ENCODE measurements around the gene AMPD3. TPM values are rescaled to one million over a fixed set of nuclear protein-coding genes. Genes with fewer than 3 reads are reported as not detected.

Gene AMPD3
- total RNA-seq, 1 experiment from 2014 or later, result 0.19 TPM

DNA sequence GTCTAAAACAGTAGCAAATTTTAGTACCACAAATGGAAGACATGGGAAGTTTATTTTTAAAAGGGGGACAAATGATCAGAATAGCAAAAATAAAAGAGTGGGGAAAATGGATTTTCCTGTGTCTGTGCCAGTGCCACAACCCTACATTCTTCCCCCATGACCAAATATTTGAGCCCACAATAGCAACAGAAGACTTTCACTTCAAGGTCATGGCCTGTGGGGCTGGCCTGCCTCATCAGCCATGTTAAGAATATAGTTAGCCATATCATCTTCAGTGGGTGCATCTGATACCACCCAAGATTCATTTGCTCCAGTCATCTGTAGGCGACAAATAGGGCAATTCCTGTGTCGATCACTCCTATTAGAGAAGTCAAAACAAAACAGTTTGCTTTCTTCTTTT lies 59.6 kb downstream of the AMPD3 start:
- H3K4me3 ChIP-seq (ENCODE audit: low read depth, low read length, poor library complexity, severe bottlenecking), result no peak overlapping the region
- no TSS peak for BruUV-seq (replicated peaks)
- no peak for DNase-seq (ENCODE audit: low spot score)
- H3K9me3 ChIP-seq (ENCODE audit: low read depth, low read length, poor library complexity, severe bottlenecking), result no peaks in the 10 kb centered on the region
- no peak overlapping the region for H3K27ac ChIP-seq (ENCODE audit: low read depth, low read length, poor library complexity, severe bottlenecking)
- intact Hi-C loops (cut with micrococcal nuclease; ENCODE audit: unreplicated experiment), result loop anchor here (1.0 kb wide), 1 partner anchor 221 kb away; no protein-coding TSS in a partner anchor
- no peak for TF ChIP-seq EZH2 (IDR thresholded peaks at IDR 0.05; ENCODE audit: borderline replicate concordance, low read depth, low read length, poor library complexity, severe bottlenecking)
- TF ChIP-seq, protein P1, sequence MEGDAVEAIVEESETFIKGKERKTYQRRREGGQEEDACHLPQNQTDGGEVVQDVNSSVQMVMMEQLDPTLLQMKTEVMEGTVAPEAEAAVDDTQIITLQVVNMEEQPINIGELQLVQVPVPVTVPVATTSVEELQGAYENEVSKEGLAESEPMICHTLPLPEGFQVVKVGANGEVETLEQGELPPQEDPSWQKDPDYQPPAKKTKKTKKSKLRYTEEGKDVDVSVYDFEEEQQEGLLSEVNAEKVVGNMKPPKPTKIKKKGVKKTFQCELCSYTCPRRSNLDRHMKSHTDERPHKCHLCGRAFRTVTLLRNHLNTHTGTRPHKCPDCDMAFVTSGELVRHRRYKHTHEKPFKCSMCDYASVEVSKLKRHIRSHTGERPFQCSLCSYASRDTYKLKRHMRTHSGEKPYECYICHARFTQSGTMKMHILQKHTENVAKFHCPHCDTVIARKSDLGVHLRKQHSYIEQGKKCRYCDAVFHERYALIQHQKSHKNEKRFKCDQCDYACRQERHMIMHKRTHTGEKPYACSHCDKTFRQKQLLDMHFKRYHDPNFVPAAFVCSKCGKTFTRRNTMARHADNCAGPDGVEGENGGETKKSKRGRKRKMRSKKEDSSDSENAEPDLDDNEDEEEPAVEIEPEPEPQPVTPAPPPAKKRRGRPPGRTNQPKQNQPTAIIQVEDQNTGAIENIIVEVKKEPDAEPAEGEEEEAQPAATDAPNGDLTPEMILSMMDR (conservative IDR thresholded peaks at IDR 0.05; ENCODE audit: low read depth, low read length), result no peak
- ChIA-PET POLR2A (ENCODE audit: low non-redundant PET) (no interaction called here), CTCF (interaction anchor here (0.9 kb wide), 1 partner anchor 140 kb away, joined by 3 read pairs; no protein-coding TSS in a partner anchor)
- H3K4me1 ChIP-seq (ENCODE audit: insufficient read depth, low read length, poor library complexity, severe bottlenecking), result peaks cover 34% of the 10 kb centered on the region
- H3K36me3 ChIP-seq (ENCODE audit: insufficient read depth, low read length, poor library complexity, severe bottlenecking), result peaks cover 40% of the 10 kb centered on the region
- H3K27me3 ChIP-seq (replicated peaks; ENCODE audit: insufficient read depth, low read depth, low read length, poor library complexity), result no peaks in the 10 kb centered on the region

DNA sequence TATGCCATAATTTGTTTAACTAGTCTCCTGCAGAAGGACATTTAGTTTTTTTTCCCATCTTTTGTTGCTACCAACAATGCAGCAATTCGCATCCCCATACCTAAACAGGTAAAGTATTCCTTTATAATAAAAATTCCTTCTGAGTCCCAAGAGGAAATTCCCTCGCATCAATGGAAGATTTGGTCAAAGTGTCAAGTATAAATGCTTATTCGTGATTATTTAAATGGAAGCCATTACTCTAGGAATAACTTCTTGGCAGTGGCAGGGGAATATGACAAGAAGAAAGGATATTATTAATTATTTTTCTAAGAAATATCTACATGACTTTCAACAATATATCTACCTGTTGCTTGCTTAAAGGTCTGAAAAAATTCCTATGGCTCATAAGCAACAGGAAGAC lies 60.4 kb downstream of the AMPD3 start:
- TF ChIP-seq EZH2 (IDR thresholded peaks at IDR 0.05; ENCODE audit: borderline replicate concordance, low read depth, low read length, poor library complexity, severe bottlenecking), result no peak
- TF ChIP-seq, protein P1 (conservative IDR thresholded peaks at IDR 0.05; ENCODE audit: low read depth, low read length), result no peak
- no peaks in the 10 kb centered on the region for H3K9me3 ChIP-seq (ENCODE audit: low read depth, low read length, poor library complexity, severe bottlenecking)
- CTCF ChIA-PET, result interaction anchor here (0.9 kb wide), 1 partner anchor 139 kb away, joined by 3 read pairs; no protein-coding TSS in a partner anchor
- no peak overlapping the region for H3K27ac ChIP-seq (ENCODE audit: low read depth, low read length, poor library complexity, severe bottlenecking)
- no peak overlapping the region for H3K4me3 ChIP-seq (ENCODE audit: low read depth, low read length, poor library complexity, severe bottlenecking)
- POLR2A ChIA-PET (ENCODE audit: low non-redundant PET), result no interaction called here
- intact Hi-C loops (cut with micrococcal nuclease; ENCODE audit: unreplicated experiment), result no loop called here
- peaks cover 47% of the 10 kb centered on the region for H3K36me3 ChIP-seq (ENCODE audit: insufficient read depth, low read length, poor library complexity, severe bottlenecking)
- DNase-seq (ENCODE audit: low spot score), result no peak
- no TSS peak for BruUV-seq (replicated peaks)
- H3K4me1 ChIP-seq (ENCODE audit: insufficient read depth, low read length, poor library complexity, severe bottlenecking), result peaks cover 34% of the 10 kb centered on the region
- no peaks in the 10 kb centered on the region for H3K27me3 ChIP-seq (replicated peaks; ENCODE audit: insufficient read depth, low read depth, low read length, poor library complexity)

DNA sequence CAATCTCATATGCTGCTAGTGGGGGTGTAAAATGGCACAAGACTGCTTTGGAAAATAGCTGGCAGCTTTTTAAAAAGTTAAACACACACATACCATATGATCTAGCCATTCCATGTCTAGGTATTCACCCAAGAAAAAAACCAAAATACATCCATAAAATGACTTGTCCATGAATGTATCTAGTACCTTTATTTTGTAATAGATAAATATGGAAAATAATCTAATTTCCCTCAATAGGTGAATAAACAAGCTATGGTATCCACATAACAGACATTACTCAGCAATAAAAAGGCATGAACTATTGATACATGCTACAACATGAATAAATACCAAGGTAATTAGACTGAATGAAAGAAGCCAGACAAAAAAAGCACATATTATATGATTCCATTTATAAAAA lies 63.1 kb downstream of the AMPD3 start:
- peaks cover 72% of the 10 kb centered on the region for H3K36me3 ChIP-seq (ENCODE audit: insufficient read depth, low read length, poor library complexity, severe bottlenecking)

More for the DNA sequence above, 63.1 kb downstream of the AMPD3 start:
- BruUV-seq (replicated peaks), result no TSS peak
- ChIA-PET CTCF (no interaction called here), POLR2A (ENCODE audit: low non-redundant PET) (no interaction called here)
- no peak for DNase-seq (ENCODE audit: low spot score)
- H3K27me3 ChIP-seq (replicated peaks; ENCODE audit: insufficient read depth, low read depth, low read length, poor library complexity), result no peaks in the 10 kb centered on the region
- H3K9me3 ChIP-seq (ENCODE audit: low read depth, low read length, poor library complexity, severe bottlenecking), result no peaks in the 10 kb centered on the region
- H3K27ac ChIP-seq (ENCODE audit: low read depth, low read length, poor library complexity, severe bottlenecking), result no peak overlapping the region
- TF ChIP-seq, protein P1 (conservative IDR thresholded peaks at IDR 0.05; ENCODE audit: low read depth, low read length), result no peak
- no peak for TF ChIP-seq EZH2 (IDR thresholded peaks at IDR 0.05; ENCODE audit: borderline replicate concordance, low read depth, low read length, poor library complexity, severe bottlenecking)
- peaks cover 33% of the 10 kb centered on the region for H3K4me1 ChIP-seq (ENCODE audit: insufficient read depth, low read length, poor library complexity, severe bottlenecking)
- intact Hi-C loops (cut with micrococcal nuclease; ENCODE audit: unreplicated experiment), result no loop called here
- H3K4me3 ChIP-seq (ENCODE audit: low read depth, low read length, poor library complexity, severe bottlenecking), result no peak overlapping the region
